HL-60 (cell line): ENCODE measurements around the gene PDYN.

ENCODE experiments used
- CTCF ChIP-seq: IDR thresholded peaks from one replicate; pipeline ENCODE4 v1.5.1; 2011; ENCODE audit warnings: low read length, control low read depth, inconsistent platforms; ENCODE audit not compliant: insufficient read depth
- GABPA ChIP-seq: IDR thresholded peaks from 2 replicates; pipeline ENCODE4 v1.6.1; 2012; ENCODE audit warnings: low read depth
- REST ChIP-seq: IDR thresholded peaks from 2 replicates; pipeline ENCODE4 v1.6.1; 2012; ENCODE audit warnings: low read depth; ENCODE audit not compliant: insufficient replicate concordance
- SPI1 ChIP-seq: IDR thresholded peaks from 2 replicates; pipeline ENCODE4 v1.6.1; 2012; ENCODE audit warnings: low read depth, mild to moderate bottlenecking, borderline replicate concordance

GRCh38 chr20:1934156-1934555, 59.7 kb downstream of the PDYN start:
- no peak for TF ChIP-seq SPI1
- no peak for TF ChIP-seq CTCF
- TF ChIP-seq REST, result no peak
- TF ChIP-seq GABPA, result no peak
